GM23338 (cell line): Measurements from ENCODE around the gene EFCAB12. TPM values are rescaled to one million over a fixed set of nuclear protein-coding genes. Genes with fewer than 3 reads are reported as not detected.

Source experiments
- ATAC-seq: fragments of 200-7000 bp; cut with Tn5 transposase; 3 replicates; pipeline ENCODE4 v1.9.1; 2020
- DNase-seq: peaks from one replicate; pipeline ENCODE4 v3.0.0-alpha.2; 2015; ENCODE audit warnings: low spot score
- H2AFZ ChIP-seq: fragments of 200-600 bp; sonication (generic); 2 replicates; pipeline ENCODE4 v1.8.0; 2016; ENCODE audit warnings: antibody characterized with exemption, mild to moderate bottlenecking, moderate library complexity
- H3F3A ChIP-seq: fragments of 200-600 bp; sonication (generic); replicated peaks from 2 replicates; pipeline ENCODE4 v1.8.0; 2017; ENCODE audit warnings: antibody characterized with exemption, mixed run types, low read depth
- H3K27ac ChIP-seq: fragments of 200-600 bp; sonication (generic); 2 replicates; pipeline ENCODE4 v1.6.1; 2016; ENCODE audit warnings: low read depth
- H3K27me3 ChIP-seq: fragments of 200-600 bp; sonication (generic); 2 replicates; pipeline ENCODE4 v1.8.0; 2016; ENCODE audit warnings: mild to moderate bottlenecking, mixed run types, moderate library complexity; ENCODE audit not compliant: insufficient read depth
- H3K36me3 ChIP-seq: fragments of 200-600 bp; sonication (generic); 2 replicates; pipeline ENCODE4 v1.8.0; 2016; ENCODE audit warnings: mild to moderate bottlenecking; ENCODE audit not compliant: insufficient read depth
- H3K4me1 ChIP-seq: fragments of 200-600 bp; sonication (generic); 2 replicates; pipeline ENCODE4 v1.8.0; 2016; ENCODE audit warnings: mild to moderate bottlenecking, moderate library complexity; ENCODE audit not compliant: insufficient read depth
- H3K4me2 ChIP-seq: fragments of 200-600 bp; sonication (generic); 2 replicates; pipeline ENCODE4 v1.7.1; 2017; ENCODE audit warnings: mixed run types
- H3K4me3 ChIP-seq: fragments of 200-600 bp; sonication (generic); 2 replicates; pipeline ENCODE4 v1.6.1; 2016; ENCODE audit warnings: mixed run types
- H3K79me2 ChIP-seq: fragments of 200-600 bp; sonication (generic); replicated peaks from 2 replicates; pipeline ENCODE4 v1.8.0; 2017; ENCODE audit warnings: mild to moderate bottlenecking; ENCODE audit not compliant: insufficient read depth
- H3K9me2 ChIP-seq: fragments of 200-600 bp; sonication (generic); 2 replicates; pipeline ENCODE4 v1.8.0; 2017; ENCODE audit not compliant: insufficient read depth
- H4K20me1 ChIP-seq: fragments of 200-600 bp; sonication (generic); replicated peaks from 2 replicates; pipeline ENCODE4 v1.8.0; 2017; ENCODE audit warnings: mild to moderate bottlenecking; ENCODE audit not compliant: insufficient read depth
- H3K27ac Mint-ChIP-seq: 2 replicates; pipeline ENCODE4 v1.8.0; 2020; ENCODE audit warnings: inconsistent platforms, mild to moderate bottlenecking, moderate library complexity, mixed read lengths
- H3K27me3 Mint-ChIP-seq: 3 replicates; pipeline ENCODE4 v1.8.0; 2022; ENCODE audit warnings: low read depth, mild to moderate bottlenecking, moderate library complexity, mixed read lengths, inconsistent platforms; ENCODE audit not compliant: insufficient read depth, poor library complexity
- H3K36me3 Mint-ChIP-seq: 3 replicates; pipeline ENCODE4 v1.8.0; 2021; ENCODE audit warnings: low read depth, mild to moderate bottlenecking, inconsistent platforms, moderate library complexity, mixed read lengths
- H3K4me1 Mint-ChIP-seq: 3 replicates; pipeline ENCODE4 v1.8.0; 2020; ENCODE audit warnings: mild to moderate bottlenecking, inconsistent platforms, mixed read lengths
- H3K4me3 Mint-ChIP-seq: 3 replicates; pipeline ENCODE4 v1.8.0; 2021; ENCODE audit warnings: moderate library complexity, mild to moderate bottlenecking, inconsistent platforms, mixed read lengths
- H3K9me3 Mint-ChIP-seq: 3 replicates; pipeline ENCODE4 v1.8.0; 2020; ENCODE audit warnings: moderate library complexity, mild to moderate bottlenecking, inconsistent platforms, mixed read lengths
- CREB1 ChIP-seq: fragments of 250-450 bp; sonication (Bioruptor Pico); IDR thresholded peaks from 2 replicates; pipeline ENCODE4 v1.5.0; 2020; ENCODE audit warnings: low read depth, mild to moderate bottlenecking, moderate library complexity
- CTCF ChIP-seq, 2 experiments: fragments of 200-600 bp in 1 of 2; sonication (generic) in 1 of 2; conservative IDR thresholded peaks; 2 replicates each; pipeline versions ENCODE4 v1.5.1 to v1.6.1; 2016 to 2017; ENCODE audit warnings: antibody characterized with exemption in 2 of 2, low read depth in 2 of 2, mild to moderate bottlenecking in 2 of 2, moderate library complexity in 1 of 2
- EZH2 ChIP-seq: fragments of 200-600 bp; sonication (generic); IDR thresholded peaks from one replicate; pipeline ENCODE4 v1.8.0; 2017; ENCODE audit warnings: antibody characterized with exemption, mild to moderate bottlenecking, low read depth; ENCODE audit not compliant: unreplicated experiment
- EZH2phosphoT487 ChIP-seq: fragments of 200-600 bp; sonication (generic); IDR thresholded peaks from one replicate; pipeline ENCODE4 v1.8.1; 2018; ENCODE audit warnings: antibody characterized with exemption; ENCODE audit not compliant: unreplicated experiment
- JUNB ChIP-seq: IDR thresholded peaks from one replicate; pipeline ENCODE4 v1.6.1; 2016; ENCODE audit warnings: antibody characterized with exemption; ENCODE audit not compliant: unreplicated experiment
- NANOG ChIP-seq: IDR thresholded peaks from 2 replicates; pipeline ENCODE4 v1.6.1; 2016; ENCODE audit warnings: antibody characterized with exemption, borderline replicate concordance
- POLR2AphosphoS5 ChIP-seq: IDR thresholded peaks from 2 replicates; pipeline ENCODE4 v1.6.1; 2016; ENCODE audit warnings: antibody characterized with exemption, low read depth
- REST ChIP-seq: IDR thresholded peaks from one replicate; pipeline ENCODE4 v1.6.1; 2018; ENCODE audit warnings: antibody characterized with exemption; ENCODE audit not compliant: unreplicated experiment
- STAT1 ChIP-seq: IDR thresholded peaks from one replicate; pipeline ENCODE4 v1.6.1; 2016; ENCODE audit warnings: antibody characterized with exemption; ENCODE audit not compliant: unreplicated experiment
- ZNF114 ChIP-seq: fragments of 250-450 bp; sonication (Bioruptor Pico); IDR thresholded peaks from 2 replicates; pipeline ENCODE4 v1.5.0; 2020; ENCODE audit warnings: mild to moderate bottlenecking, moderate library complexity
- ZNF331 ChIP-seq: fragments of 250-450 bp; sonication (Bioruptor Pico); IDR thresholded peaks from 2 replicates; pipeline ENCODE4 v1.5.0; 2020; ENCODE audit warnings: low read depth, mild to moderate bottlenecking, moderate library complexity
- polyA plus RNA-seq: library from polyadenylated mRNA; unstranded; fragments of >200 nt; fragmentation: Nextera tagmentation; extraction: Ambion mirVana; gene quantifications from 2 replicates; pipeline ENCODE4 v1.2.1, GENCODE V29; 2016
- total RNA-seq: library from RNA; depleted of rRNA; stranded (reverse); fragments of >200 nt; shearing (Covaris generic); gene quantifications from 2 replicates; pipeline ENCODE4 v1.2.3, GENCODE V29; 2014
- TF ChIP-seq, protein P1 (sequence below): IDR thresholded peaks from 2 replicates; pipeline ENCODE4 v1.6.1; 2016; ENCODE audit warnings: antibody characterized with exemption
- TF ChIP-seq, protein P2 (sequence below): fragments of 250-450 bp; sonication (Bioruptor Pico); IDR thresholded peaks from 2 replicates; pipeline ENCODE4 v1.5.0; 2020; ENCODE audit warnings: mild to moderate bottlenecking, moderate library complexity

EFCAB12 gene
- total and polyA plus RNA-seq, 2 experiments from 2014 or later = 0.24 to 0.65 TPM

GRCh38 chr3:129442486-129442885, 14.1 kb upstream of the EFCAB12 start:
- Mint-ChIP-seq H3K27me3 (peaks cover 8% of the 10 kb centered on the region), H3K27ac (no peak overlapping the region), H3K36me3 (peaks cover 15% of the 10 kb centered on the region), H3K4me1 (peaks cover 42% of the 10 kb centered on the region), H3K9me3 (no peaks in the 10 kb centered on the region), H3K4me3 (no peak overlapping the region)
- no peaks in the 10 kb centered on the region for H3F3A ChIP-seq
- TF ChIP-seq EZH2phosphoT487 (no peak), EZH2 (no peak), CTCF (conservative IDR thresholded peaks at IDR 0.05; ENCODE audit: low read depth in 2 of 2) (no peak), NANOG (no peak), CREB1 (CRISPR knock-in tag) (no peak), ZNF331 (CRISPR knock-in tag) (no peak), STAT1 (no peak), POLR2AphosphoS5 (no peak), ZNF114 (no peak), JUNB (no peak), REST (no peak)
- TF ChIP-seq, protein P1, sequence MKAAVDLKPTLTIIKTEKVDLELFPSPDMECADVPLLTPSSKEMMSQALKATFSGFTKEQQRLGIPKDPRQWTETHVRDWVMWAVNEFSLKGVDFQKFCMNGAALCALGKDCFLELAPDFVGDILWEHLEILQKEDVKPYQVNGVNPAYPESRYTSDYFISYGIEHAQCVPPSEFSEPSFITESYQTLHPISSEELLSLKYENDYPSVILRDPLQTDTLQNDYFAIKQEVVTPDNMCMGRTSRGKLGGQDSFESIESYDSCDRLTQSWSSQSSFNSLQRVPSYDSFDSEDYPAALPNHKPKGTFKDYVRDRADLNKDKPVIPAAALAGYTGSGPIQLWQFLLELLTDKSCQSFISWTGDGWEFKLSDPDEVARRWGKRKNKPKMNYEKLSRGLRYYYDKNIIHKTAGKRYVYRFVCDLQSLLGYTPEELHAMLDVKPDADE = no peak
- TF ChIP-seq, protein P2, sequence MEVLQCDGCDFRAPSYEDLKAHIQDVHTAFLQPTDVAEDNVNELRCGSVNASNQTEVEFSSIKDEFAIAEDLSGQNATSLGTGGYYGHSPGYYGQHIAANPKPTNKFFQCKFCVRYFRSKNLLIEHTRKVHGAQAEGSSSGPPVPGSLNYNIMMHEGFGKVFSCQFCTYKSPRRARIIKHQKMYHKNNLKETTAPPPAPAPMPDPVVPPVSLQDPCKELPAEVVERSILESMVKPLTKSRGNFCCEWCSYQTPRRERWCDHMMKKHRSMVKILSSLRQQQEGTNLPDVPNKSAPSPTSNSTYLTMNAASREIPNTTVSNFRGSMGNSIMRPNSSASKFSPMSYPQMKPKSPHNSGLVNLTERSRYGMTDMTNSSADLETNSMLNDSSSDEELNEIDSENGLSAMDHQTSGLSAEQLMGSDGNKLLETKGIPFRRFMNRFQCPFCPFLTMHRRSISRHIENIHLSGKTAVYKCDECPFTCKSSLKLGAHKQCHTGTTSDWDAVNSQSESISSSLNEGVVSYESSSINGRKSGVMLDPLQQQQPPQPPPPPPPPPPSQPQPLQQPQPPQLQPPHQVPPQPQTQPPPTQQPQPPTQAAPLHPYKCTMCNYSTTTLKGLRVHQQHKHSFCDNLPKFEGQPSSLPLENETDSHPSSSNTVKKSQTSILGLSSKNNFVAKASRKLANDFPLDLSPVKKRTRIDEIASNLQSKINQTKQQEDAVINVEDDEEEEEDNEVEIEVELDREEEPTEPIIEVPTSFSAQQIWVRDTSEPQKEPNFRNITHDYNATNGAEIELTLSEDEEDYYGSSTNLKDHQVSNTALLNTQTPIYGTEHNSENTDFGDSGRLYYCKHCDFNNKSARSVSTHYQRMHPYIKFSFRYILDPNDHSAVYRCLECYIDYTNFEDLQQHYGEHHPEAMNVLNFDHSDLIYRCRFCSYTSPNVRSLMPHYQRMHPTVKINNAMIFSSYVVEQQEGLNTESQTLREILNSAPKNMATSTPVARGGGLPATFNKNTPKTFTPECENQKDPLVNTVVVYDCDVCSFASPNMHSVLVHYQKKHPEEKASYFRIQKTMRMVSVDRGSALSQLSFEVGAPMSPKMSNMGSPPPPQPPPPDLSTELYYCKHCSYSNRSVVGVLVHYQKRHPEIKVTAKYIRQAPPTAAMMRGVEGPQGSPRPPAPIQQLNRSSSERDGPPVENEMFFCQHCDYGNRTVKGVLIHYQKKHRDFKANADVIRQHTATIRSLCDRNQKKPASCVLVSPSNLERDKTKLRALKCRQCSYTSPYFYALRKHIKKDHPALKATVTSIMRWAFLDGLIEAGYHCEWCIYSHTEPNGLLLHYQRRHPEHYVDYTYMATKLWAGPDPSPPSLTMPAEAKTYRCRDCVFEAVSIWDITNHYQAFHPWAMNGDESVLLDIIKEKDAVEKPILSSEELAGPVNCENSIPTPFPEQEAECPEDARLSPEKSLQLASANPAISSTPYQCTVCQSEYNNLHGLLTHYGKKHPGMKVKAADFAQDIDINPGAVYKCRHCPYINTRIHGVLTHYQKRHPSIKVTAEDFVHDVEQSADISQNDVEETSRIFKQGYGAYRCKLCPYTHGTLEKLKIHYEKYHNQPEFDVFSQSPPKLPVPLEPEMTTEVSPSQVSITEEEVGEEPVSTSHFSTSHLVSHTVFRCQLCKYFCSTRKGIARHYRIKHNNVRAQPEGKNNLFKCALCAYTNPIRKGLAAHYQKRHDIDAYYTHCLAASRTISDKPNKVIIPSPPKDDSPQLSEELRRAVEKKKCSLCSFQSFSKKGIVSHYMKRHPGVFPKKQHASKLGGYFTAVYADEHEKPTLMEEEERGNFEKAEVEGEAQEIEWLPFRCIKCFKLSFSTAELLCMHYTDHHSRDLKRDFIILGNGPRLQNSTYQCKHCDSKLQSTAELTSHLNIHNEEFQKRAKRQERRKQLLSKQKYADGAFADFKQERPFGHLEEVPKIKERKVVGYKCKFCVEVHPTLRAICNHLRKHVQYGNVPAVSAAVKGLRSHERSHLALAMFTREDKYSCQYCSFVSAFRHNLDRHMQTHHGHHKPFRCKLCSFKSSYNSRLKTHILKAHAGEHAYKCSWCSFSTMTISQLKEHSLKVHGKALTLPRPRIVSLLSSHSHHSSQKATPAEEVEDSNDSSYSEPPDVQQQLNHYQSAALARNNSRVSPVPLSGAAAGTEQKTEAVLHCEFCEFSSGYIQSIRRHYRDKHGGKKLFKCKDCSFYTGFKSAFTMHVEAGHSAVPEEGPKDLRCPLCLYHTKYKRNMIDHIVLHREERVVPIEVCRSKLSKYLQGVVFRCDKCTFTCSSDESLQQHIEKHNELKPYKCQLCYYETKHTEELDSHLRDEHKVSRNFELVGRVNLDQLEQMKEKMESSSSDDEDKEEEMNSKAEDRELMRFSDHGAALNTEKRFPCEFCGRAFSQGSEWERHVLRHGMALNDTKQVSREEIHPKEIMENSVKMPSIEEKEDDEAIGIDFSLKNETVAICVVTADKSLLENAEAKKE (CRISPR knock-in tag) = no peak
- no peak overlapping the region for H3K4me2 ChIP-seq
- H3K79me2 ChIP-seq = peaks cover 51% of the 10 kb centered on the region
- no peak overlapping the region for H3K27ac ChIP-seq
- DNase-seq (no peak), ATAC-seq (no peak)
- H3K4me1 ChIP-seq = peaks cover 31% of the 10 kb centered on the region
- H3K9me2 ChIP-seq = no peaks in the 10 kb centered on the region
- no peak overlapping the region for H2AFZ ChIP-seq
- no peak overlapping the region for H3K4me3 ChIP-seq
- peaks cover 7% of the 10 kb centered on the region; the same call in 1 of the 2 replicates for H4K20me1 ChIP-seq
- H3K36me3 ChIP-seq = peaks cover 8% of the 10 kb centered on the region; the same call in 1 of the 2 replicates
- no peaks in the 10 kb centered on the region for H3K27me3 ChIP-seq
